Vagina (tissue), 2 donors: ENCODE data around the gene FOXL3. TPM values are rescaled to one million over a fixed set of nuclear protein-coding genes. Genes with fewer than 3 reads are reported as not detected.

ENCODE experiments used
- DNase-seq, 2 donors: peaks; one replicate each; pipeline ENCODE4 v3.0.0-alpha.2; 2017; ENCODE audit errors: extremely low spot score in 2 of 2
- H3K27ac ChIP-seq: fragments of 200-600 bp; sonication (generic); one replicate; pipeline ENCODE4 v1.5.1; 2019
- H3K27me3 ChIP-seq: fragments of 200-600 bp; sonication (generic); one replicate; pipeline ENCODE4 v1.5.1; 2019
- H3K36me3 ChIP-seq, 2 donors: fragments of 200-600 bp; sonication (generic); one replicate each; pipeline ENCODE4 v1.5.1; 2017 to 2019
- H3K4me1 ChIP-seq: fragments of 200-600 bp; sonication (generic); one replicate; pipeline ENCODE4 v1.5.1; 2019
- H3K4me3 ChIP-seq, 2 donors: fragments of 200-600 bp; sonication (generic); 1 replicate in 1 of 2; 2 replicates in 1 of 2; pipeline ENCODE4 v1.5.1; 2016 to 2019
- H3K9me3 ChIP-seq: fragments of 200-600 bp; sonication (generic); one replicate; pipeline ENCODE4 v1.5.1; 2019
- POLR2A ChIP-seq, 2 donors: fragments of 450-650 bp; IDR thresholded peaks; one replicate each; pipeline ENCODE4 v1.6.1; 2017; ENCODE audit warnings: antibody characterized with exemption in 2 of 2, mild to moderate bottlenecking in 2 of 2, moderate library complexity in 2 of 2
- POLR2AphosphoS5 ChIP-seq, 2 donors: sonication (generic); formaldehyde crosslinking; IDR thresholded peaks; one replicate each; pipeline ENCODE4 v1.9.0; 2017; ENCODE audit warnings: antibody characterized with exemption in 2 of 2, mild to moderate bottlenecking in 2 of 2, low read depth in 1 of 2; ENCODE audit not compliant: insufficient read depth in 1 of 2
- intact Hi-C: fragments of 100-400 bp; cut with DNase I; formaldehyde crosslinking; loops from one replicate; pipeline ENCODE4 v1.15.1; 2023
- total RNA-seq: library from RNA; depleted of rRNA; stranded (reverse); fragments of >200 nt; gene quantifications from one replicate; pipeline ENCODE4 v1.2.3, GENCODE V29; 2016
- TF ChIP-seq, protein P1 (sequence below), 3 experiments: fragments of 450-650 bp in 2 of 3; fragments of 200-600 bp in 1 of 3; sonication (generic) in 1 of 3; IDR thresholded peaks; one replicate each; pipeline ENCODE4 v1.5.1; 2017 to 2019; ENCODE audit warnings: antibody characterized with exemption in 3 of 3, mild to moderate bottlenecking in 2 of 3, moderate library complexity in 2 of 3

Gene FOXL3
- total RNA-seq, 1 donor from 2014 or later: not detected

DNA sequence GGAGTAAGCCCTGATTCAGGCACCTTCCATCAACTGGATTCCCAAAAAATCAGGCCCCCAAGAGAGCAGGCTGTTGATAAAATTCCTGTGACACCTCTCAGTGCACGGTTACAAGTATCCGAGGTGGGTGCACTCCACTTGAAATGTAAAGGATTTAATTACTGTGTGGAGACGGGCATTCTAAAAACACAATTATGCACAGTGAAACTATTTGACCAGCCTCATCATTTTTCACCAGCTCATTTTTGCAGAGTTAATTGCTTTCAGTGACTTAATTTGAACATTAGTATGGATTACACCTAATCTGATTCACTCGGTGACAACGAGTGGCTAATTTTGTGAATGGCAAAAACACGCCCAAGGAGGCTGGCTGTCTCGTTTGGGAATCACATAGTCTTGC is 2.3 kb downstream of the FOXL3 start:
- intact Hi-C loops: no loop called here
- Histone ChIP-seq H3K36me3 (no peaks in the 10 kb centered on the region), H3K27me3 (peaks cover 15% of the 10 kb centered on the region), H3K4me3 (no peak overlapping the region), H3K27ac (no peak overlapping the region), H3K9me3 (no peaks in the 10 kb centered on the region), H3K4me1 (peaks cover 11% of the 10 kb centered on the region)
- TF ChIP-seq POLR2A (IDR thresholded peaks at IDR 0.05): no peak
- no peak for DNase-seq

DNA sequence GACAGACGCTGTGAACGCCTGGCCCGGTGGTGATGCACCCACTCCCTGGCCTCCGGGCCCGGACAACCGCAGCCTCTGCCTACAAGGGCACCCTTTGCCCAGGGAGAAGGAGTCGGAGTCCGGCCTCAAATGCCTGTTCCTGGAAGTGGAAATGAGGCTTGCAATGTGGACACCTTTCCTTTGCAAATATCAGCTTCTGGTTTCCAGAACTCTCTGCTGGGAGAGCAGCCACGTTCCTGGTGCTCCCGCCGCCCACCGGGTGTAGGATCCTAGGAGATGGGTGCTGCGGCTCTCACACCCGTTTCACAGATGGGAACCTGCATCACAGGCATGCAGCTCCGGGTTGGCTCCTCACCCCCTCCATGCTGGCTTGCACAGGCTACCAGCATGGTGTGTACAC is 2.9 kb downstream of the FOXL3 start:
- H3K27me3 ChIP-seq: peaks cover 15% of the 10 kb centered on the region
- H3K36me3 ChIP-seq: no peaks in the 10 kb centered on the region
- no peak overlapping the region for H3K4me3 ChIP-seq
- no peak overlapping the region for H3K27ac ChIP-seq
- H3K4me1 ChIP-seq: peaks cover 11% of the 10 kb centered on the region
- intact Hi-C loops: no loop called here
- no peak for DNase-seq
- no peaks in the 10 kb centered on the region for H3K9me3 ChIP-seq
- no peak for TF ChIP-seq POLR2AphosphoS5 (IDR thresholded peaks at IDR 0.05; ENCODE audit: insufficient read depth in 1 of 2, low read depth in 1 of 2)
- TF ChIP-seq POLR2A (IDR thresholded peaks at IDR 0.05): no peak
- TF ChIP-seq, protein P1, sequence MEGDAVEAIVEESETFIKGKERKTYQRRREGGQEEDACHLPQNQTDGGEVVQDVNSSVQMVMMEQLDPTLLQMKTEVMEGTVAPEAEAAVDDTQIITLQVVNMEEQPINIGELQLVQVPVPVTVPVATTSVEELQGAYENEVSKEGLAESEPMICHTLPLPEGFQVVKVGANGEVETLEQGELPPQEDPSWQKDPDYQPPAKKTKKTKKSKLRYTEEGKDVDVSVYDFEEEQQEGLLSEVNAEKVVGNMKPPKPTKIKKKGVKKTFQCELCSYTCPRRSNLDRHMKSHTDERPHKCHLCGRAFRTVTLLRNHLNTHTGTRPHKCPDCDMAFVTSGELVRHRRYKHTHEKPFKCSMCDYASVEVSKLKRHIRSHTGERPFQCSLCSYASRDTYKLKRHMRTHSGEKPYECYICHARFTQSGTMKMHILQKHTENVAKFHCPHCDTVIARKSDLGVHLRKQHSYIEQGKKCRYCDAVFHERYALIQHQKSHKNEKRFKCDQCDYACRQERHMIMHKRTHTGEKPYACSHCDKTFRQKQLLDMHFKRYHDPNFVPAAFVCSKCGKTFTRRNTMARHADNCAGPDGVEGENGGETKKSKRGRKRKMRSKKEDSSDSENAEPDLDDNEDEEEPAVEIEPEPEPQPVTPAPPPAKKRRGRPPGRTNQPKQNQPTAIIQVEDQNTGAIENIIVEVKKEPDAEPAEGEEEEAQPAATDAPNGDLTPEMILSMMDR (IDR thresholded peaks at IDR 0.05): no peak

DNA sequence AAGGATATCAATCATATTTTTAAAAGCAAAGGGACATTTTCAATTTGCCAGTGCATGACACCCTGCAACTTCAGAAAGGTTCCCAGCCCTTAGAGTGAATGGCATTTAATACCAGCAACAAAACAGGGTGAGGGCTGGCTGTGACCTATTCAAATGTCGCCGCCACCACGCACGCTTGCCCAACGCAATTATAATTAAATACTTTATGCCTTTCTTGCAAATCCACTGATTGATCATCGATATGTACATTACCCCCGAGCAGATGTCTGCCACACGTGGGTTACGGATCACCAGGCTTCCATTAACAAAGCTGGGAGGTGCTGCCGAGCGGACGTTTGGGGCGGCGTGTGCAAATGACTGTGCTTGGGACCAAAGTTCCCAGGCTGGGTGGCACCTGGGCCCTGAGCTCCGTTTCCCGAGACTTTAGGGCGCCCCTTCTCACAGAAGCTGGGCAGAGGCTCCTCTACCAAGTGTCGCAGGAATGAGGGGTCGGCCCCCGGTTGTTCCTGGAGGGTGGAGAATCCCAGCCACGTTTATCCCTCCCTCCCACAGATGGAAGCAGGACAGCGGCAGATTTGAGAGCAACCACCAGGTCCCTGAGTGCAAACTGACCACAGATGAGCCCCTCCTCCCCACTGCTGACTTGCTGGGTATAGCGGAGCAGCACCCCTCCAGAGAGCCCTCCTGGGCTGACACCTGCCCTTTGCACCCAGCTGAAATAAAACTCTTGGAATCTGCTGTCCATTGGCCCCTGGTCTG is 3.9 kb downstream of the FOXL3 start:
- intact Hi-C loops: no loop called here
- Histone ChIP-seq H3K4me3 (no peak overlapping the region), H3K27ac (no peak overlapping the region), H3K27me3 (peaks cover 15% of the 10 kb centered on the region), H3K4me1 (peaks cover 11% of the 10 kb centered on the region), H3K9me3 (no peaks in the 10 kb centered on the region), H3K36me3 (no peaks in the 10 kb centered on the region)
- TF ChIP-seq POLR2A (IDR thresholded peaks at IDR 0.05) (no peak), POLR2AphosphoS5 (IDR thresholded peaks at IDR 0.05; ENCODE audit: insufficient read depth in 1 of 2, low read depth in 1 of 2) (no peak)
- TF ChIP-seq, protein P1 (IDR thresholded peaks at IDR 0.05): no peak
- no peak for DNase-seq

DNA sequence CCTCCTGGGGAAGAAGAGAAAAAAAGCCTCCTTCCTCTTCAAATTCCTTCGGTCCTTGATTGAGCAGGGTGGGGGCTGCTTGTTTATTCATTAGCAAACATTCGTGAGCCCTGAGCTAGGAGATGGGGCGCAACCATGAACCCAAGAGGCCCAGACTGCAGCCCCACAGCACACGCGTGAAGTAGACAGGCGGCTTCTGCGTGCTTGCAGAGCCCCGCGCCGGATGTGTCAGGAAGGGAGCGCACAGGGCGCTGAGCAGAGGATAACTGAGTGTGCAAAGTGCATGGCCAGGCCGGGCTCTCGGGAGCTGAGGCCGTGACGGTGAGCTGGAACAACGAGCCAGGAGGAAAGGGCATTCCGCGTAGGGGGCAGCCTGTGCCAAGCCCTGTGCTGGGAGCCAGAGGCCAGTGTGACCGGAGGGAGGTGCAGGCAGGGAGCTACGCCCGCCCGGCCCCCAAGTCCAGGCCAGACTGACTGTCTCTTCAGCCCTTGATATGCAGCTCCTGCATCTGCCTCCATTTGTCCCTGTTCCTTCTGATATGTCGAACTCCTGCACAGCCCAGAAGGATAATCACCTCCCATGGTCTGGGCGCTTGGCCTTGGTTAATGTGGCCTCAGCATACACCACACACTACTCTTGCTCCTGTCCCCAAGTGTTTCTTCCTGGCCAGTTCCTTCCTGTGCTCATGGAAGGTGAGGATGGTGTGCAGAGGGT is 4.6 kb downstream of the FOXL3 start:
- Histone ChIP-seq H3K9me3 (no peaks in the 10 kb centered on the region), H3K27ac (no peak overlapping the region), H3K4me3 (no peak overlapping the region), H3K4me1 (peaks cover 9% of the 10 kb centered on the region), H3K36me3 (no peaks in the 10 kb centered on the region), H3K27me3 (peaks cover 12% of the 10 kb centered on the region)
- intact Hi-C loops: no loop called here
- DNase-seq: no peak
- no peak for TF ChIP-seq POLR2AphosphoS5 (IDR thresholded peaks at IDR 0.05; ENCODE audit: insufficient read depth in 1 of 2, low read depth in 1 of 2)
- no peak for TF ChIP-seq POLR2A (IDR thresholded peaks at IDR 0.05)
- TF ChIP-seq, protein P1 (IDR thresholded peaks at IDR 0.05): no peak

DNA sequence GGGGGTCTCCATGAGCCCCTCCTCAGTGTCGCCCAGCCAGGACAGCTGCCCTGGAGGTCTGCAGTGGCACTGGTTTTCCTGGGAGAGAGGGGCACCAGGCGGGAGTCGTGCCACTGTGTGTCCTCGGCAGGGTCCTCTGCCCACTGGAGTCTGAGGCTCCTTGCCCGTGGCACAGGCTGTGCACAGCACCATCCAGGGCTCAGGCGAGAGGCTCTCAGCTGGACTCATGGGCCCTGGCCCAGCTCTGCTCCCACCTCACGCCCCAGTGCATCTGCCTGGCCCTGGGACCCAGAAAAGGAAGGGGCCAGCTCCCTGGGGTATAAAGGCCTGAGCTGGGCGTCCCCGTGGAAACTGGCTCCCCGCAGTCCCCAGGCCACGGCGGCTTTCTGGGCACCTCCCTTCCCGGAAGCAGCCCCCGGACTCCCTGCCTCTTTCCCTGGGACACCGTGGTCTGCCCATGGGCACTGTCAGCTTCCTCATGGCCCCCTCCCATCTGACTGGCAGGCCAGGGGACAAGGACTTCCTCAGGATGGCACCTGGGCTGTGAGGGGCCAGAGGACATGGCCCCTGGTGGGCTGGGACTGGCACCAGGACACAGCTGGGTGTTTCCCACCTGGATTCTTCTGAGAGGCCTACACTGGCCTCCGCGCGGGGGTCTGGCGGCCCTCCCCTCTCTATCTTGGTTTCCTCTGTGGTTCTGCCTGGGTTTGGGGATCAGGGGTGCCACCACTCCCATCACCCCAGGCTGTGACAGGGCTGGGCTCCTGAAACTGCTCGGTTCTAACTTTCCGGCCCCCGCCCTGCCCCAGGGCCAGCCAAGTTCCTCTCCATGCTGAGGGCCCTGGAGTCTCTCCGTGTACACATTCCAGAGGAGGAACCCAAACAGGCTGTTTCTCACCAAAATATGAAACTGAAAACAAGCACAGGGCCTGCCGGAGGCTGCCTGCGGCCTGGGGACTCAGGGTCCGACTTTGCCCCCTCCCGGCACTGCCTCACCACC is 5.5 kb downstream of the FOXL3 start:
- TF ChIP-seq POLR2AphosphoS5 (IDR thresholded peaks at IDR 0.05; ENCODE audit: insufficient read depth in 1 of 2, low read depth in 1 of 2) (no peak), POLR2A (IDR thresholded peaks at IDR 0.05) (no peak)
- TF ChIP-seq, protein P1 (IDR thresholded peaks at IDR 0.05): no peak
- intact Hi-C loops: no loop called here
- DNase-seq: no peak
- Histone ChIP-seq H3K27me3 (peaks cover 5% of the 10 kb centered on the region), H3K9me3 (no peaks in the 10 kb centered on the region), H3K4me3 (no peak overlapping the region), H3K36me3 (no peaks in the 10 kb centered on the region), H3K27ac (no peak overlapping the region), H3K4me1 (peaks cover 3% of the 10 kb centered on the region)
